H1 (cell line): ENCODE results near the gene WIPF1.

Experiments
- CTCF ChIP-seq, 3 experiments: IDR thresholded peaks; 1 replicate in 2 of 3; 2 replicates in 1 of 3; pipeline versions ENCODE4 v1.5.1 to v1.6.1; 2011; ENCODE audit warnings: low read length in 3 of 3, mild to moderate bottlenecking in 3 of 3, inconsistent platforms in 2 of 3, low read depth in 1 of 3, moderate library complexity in 1 of 3; ENCODE audit not compliant: insufficient read depth in 1 of 3; ENCODE audit errors: control extremely low read depth in 1 of 3
- EZH2 ChIP-seq: fragments of 200-600 bp; sonication (generic); IDR thresholded peaks from 2 replicates; pipeline ENCODE4 v1.7.1; 2012; ENCODE audit warnings: low read depth, mild to moderate bottlenecking, moderate library complexity, low read length, inconsistent platforms; ENCODE audit not compliant: severe bottlenecking
- POLR2A ChIP-seq, 2 experiments: IDR thresholded peaks; 1 replicate in 1 of 2; 2 replicates in 1 of 2; pipeline ENCODE4 v1.6.1; 2011; ENCODE audit warnings: low read depth in 2 of 2, low read length in 2 of 2, mild to moderate bottlenecking in 2 of 2; ENCODE audit errors: control extremely low read depth in 1 of 2
- POLR2AphosphoS5 ChIP-seq: IDR thresholded peaks from 2 replicates; pipeline ENCODE4 v1.6.1; 2011; ENCODE audit warnings: low read depth, low read length
- RBBP5 ChIP-seq: IDR thresholded peaks from 2 replicates; pipeline ENCODE4 v1.7.1; 2012; ENCODE audit warnings: low read depth, mild to moderate bottlenecking, inconsistent platforms, low read length, moderate library complexity, borderline replicate concordance
- USF2 ChIP-seq: IDR thresholded peaks from 2 replicates; pipeline ENCODE4 v1.6.1; 2011; ENCODE audit warnings: low read length, improper control_type of control experiment
- YY1 ChIP-seq: IDR thresholded peaks from 2 replicates; pipeline ENCODE4 v1.6.1; 2011; ENCODE audit warnings: low read depth, mild to moderate bottlenecking, low read length
- ZNF274 ChIP-seq: IDR thresholded peaks from 2 replicates; pipeline ENCODE4 v1.7.0; 2012; ENCODE audit warnings: low read length, borderline replicate concordance; ENCODE audit errors: extremely low read depth

GRCh38 chr2:174561972-174562370 lies 35.6 kb downstream of the WIPF1 start:
- TF ChIP-seq CTCF (IDR thresholded peaks at IDR 0.05; ENCODE audit: control extremely low read depth in 1 of 3, insufficient read depth in 1 of 3, low read depth in 1 of 3, low read length in 3 of 3) (no peak), POLR2AphosphoS5 (no peak), ZNF274 (no peak), POLR2A (IDR thresholded peaks at IDR 0.05; ENCODE audit: control extremely low read depth in 1 of 2, low read depth in 2 of 2, low read length in 2 of 2) (no peak), YY1 (no peak), RBBP5 (no peak), EZH2 (no peak), USF2 (no peak)
